Subcutaneous adipose tissue (tissue), 4 donors: ENCODE measurements around the gene RWDD1. TPM values are rescaled to one million over a fixed set of nuclear protein-coding genes. Genes with fewer than 3 reads are reported as not detected.

ENCODE experiments used
- total RNA-seq, 4 donors: library from RNA; depleted of rRNA; stranded (reverse); fragments of >200 nt; gene quantifications; one replicate each; pipeline ENCODE4 v1.1.0, GENCODE V29; 2016
- TF ChIP-seq, protein P1 (sequence below): fragments of 450-650 bp; IDR thresholded peaks from one replicate; pipeline ENCODE4 v1.5.1; 2016; ENCODE audit warnings: low read depth, mild to moderate bottlenecking, control low read depth, antibody characterized with exemption, moderate library complexity

RWDD1 gene
- total RNA-seq, 4 donors from 2014 or later, result 42.2 to 70.6 (median 50.4) TPM

DNA sequence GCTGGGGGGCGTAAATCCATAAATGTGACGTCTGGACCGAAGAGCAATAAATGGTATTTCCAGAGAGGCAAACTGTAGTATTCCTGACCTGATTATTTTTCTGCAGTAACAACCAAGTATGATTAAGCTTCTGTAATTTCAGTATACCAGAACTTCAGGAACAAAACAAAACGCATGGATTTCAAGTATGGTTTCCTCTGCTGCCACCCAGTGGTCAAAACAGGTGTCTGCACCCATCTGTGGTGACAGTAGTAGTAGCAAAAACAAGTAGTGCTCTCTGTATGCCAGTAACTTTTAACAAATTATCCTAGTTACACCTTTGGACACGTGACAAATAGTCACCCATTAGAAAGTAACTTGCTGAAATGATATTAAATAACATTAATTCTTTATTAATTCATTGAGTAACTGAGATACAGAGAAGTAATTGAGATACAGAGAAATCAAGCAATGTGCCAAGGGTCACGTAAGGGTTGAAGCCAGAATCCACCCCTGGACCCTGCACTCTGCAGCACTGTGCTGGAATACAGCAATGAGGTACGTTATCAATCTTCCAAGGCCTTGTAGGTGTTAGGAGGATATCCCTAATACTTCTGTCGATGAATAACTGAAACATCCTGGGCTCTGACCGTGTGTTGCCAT lies 9.8 kb upstream of the RWDD1 start:
- TF ChIP-seq, protein P1, sequence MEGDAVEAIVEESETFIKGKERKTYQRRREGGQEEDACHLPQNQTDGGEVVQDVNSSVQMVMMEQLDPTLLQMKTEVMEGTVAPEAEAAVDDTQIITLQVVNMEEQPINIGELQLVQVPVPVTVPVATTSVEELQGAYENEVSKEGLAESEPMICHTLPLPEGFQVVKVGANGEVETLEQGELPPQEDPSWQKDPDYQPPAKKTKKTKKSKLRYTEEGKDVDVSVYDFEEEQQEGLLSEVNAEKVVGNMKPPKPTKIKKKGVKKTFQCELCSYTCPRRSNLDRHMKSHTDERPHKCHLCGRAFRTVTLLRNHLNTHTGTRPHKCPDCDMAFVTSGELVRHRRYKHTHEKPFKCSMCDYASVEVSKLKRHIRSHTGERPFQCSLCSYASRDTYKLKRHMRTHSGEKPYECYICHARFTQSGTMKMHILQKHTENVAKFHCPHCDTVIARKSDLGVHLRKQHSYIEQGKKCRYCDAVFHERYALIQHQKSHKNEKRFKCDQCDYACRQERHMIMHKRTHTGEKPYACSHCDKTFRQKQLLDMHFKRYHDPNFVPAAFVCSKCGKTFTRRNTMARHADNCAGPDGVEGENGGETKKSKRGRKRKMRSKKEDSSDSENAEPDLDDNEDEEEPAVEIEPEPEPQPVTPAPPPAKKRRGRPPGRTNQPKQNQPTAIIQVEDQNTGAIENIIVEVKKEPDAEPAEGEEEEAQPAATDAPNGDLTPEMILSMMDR, result no peak

DNA sequence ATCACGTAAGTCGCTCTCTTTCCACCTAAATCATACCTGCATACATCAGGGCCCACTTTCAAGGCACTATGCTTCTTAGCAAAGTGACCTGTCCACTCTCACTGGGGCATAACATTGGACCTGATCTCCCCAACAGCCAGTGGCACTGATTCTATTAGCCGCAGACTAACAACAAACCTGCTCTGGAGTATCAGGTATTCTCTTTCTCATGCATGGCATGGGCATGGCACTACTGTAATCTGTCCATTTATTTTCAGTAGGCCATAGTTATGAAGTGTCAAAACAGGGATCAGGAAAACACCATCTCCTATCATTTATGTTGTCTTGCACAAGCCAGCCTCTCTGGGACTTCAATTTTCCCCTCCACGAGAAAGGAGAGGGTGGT lies 9.3 kb upstream of the RWDD1 start:
- TF ChIP-seq, protein P1, result no peak

GRCh38 chr6:116562614-116563013 lies 8.7 kb upstream of the RWDD1 start:
- TF ChIP-seq, protein P1, result no peak

- TF ChIP-seq, protein P1, result no peak
Observed at GRCh38 chr6:116563830-116564229, 7.5 kb upstream of the RWDD1 start.

DNA sequence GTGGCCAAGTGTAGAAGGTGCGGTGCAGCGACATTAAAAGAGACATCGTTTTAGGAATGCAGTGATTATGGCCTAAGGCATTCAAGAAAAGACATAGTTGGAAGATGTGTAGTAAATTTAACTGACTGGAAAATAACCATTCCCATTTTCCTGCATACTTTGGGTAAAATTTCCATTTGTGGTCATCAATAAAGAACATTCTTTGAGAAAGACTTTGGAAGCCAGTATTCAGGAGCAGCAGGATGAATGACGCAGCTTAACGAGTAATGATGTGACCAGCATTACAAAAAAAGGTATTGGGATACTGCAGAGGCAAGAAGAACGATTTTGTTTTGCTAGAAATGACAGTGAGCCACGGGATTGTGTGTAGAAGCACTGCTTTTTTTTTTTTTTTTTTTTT lies 7.0 kb upstream of the RWDD1 start:
- TF ChIP-seq, protein P1, result no peak

GRCh38 chr6:116564921-116565872 lies 6.1 kb upstream of the RWDD1 start:
- TF ChIP-seq, protein P1, result no peak

DNA sequence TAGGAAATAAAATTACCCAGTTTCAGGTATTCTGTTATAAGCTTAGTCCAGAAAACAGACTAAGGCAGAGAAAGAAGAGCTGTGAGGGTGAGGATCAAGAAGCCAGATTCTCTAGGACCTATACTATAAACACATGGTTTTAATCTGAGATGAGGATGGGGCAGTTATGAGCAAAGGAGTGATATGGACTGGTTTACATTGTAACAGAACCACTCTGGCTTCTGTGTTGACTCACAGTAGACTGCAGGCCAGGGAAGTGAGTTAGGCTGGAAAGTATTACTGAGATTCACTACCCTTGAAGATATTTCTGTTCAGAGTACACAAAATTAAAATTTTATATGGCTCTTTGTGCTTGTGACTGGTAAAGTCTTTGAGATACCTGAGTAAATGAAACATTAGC lies 3.2 kb upstream of the RWDD1 start:
- TF ChIP-seq, protein P1, result no peak
